Adrenal gland (tissue), 5 donors: ENCODE results near the gene CD34.

Source experiments
- POLR2A ChIP-seq, 2 donors: fragments of 450-650 bp; IDR thresholded peaks; one replicate each; pipeline ENCODE4 v1.6.1; 2017; ENCODE audit warnings: antibody characterized with exemption in 2 of 2, mild to moderate bottlenecking in 2 of 2, moderate library complexity in 1 of 2
- TF ChIP-seq, protein P1 (sequence below), 6 experiments: fragments of 450-650 bp in 4 of 6; fragments of 200-600 bp in 2 of 6; sonication (generic) in 1 of 6; IDR thresholded peaks; 1 replicate in 5 of 6; 2 replicates in 1 of 6; pipeline versions ENCODE4 v1.5.1 to v1.8.0; 2016 to 2021; ENCODE audit warnings: antibody characterized with exemption in 6 of 6, mild to moderate bottlenecking in 2 of 6, moderate library complexity in 1 of 6
- donor health status: DM: no; HTN: no; CAD: no.

DNA sequence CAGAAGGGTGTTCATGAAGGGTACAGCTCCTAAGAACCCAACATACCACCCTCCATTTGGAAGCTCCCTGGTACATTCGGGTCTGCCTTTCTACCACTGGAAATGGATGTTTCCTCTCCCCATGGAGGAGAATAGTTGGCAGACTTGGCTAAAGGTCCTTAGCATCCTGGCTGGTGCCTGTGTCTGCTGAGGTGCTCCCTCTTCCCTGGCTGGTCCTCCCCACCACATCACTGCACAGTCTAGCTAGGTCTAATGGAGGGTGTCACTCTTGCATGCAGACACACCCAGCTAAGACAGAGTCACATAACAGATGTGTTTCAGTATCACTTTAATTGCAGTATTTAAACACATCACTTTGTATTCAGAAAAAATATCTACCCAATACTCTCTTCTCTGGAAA, 24.7 kb downstream of the CD34 start:
- TF ChIP-seq, protein P1, sequence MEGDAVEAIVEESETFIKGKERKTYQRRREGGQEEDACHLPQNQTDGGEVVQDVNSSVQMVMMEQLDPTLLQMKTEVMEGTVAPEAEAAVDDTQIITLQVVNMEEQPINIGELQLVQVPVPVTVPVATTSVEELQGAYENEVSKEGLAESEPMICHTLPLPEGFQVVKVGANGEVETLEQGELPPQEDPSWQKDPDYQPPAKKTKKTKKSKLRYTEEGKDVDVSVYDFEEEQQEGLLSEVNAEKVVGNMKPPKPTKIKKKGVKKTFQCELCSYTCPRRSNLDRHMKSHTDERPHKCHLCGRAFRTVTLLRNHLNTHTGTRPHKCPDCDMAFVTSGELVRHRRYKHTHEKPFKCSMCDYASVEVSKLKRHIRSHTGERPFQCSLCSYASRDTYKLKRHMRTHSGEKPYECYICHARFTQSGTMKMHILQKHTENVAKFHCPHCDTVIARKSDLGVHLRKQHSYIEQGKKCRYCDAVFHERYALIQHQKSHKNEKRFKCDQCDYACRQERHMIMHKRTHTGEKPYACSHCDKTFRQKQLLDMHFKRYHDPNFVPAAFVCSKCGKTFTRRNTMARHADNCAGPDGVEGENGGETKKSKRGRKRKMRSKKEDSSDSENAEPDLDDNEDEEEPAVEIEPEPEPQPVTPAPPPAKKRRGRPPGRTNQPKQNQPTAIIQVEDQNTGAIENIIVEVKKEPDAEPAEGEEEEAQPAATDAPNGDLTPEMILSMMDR (IDR thresholded peaks at IDR 0.05): no peak
- no peak for TF ChIP-seq POLR2A (IDR thresholded peaks at IDR 0.05)
